ENCODE measurements around the gene SPTBN4. TPM values are rescaled to one million over a fixed set of nuclear protein-coding genes. Genes with fewer than 3 reads are reported as not detected.

Gene SPTBN4
- polyA plus RNA-seq, 1 of the 3 experiments (the other 2 are of a cell fraction): 3.1 TPM

GRCh38 chr19:40555978-40556689, 89.3 kb downstream of the SPTBN4 start:
- TF ChIP-seq FOXM1 (IDR thresholded peaks at IDR 0.05; ENCODE audit: low read depth): no peak
- no peak for TF ChIP-seq RXRA (IDR thresholded peaks at IDR 0.05; ENCODE audit: borderline replicate concordance, low read depth)
- no peak for TF ChIP-seq ZBTB33 (IDR thresholded peaks at IDR 0.05; ENCODE audit: borderline replicate concordance, low read depth)
- no peak for TF ChIP-seq RFX5 (IDR thresholded peaks at IDR 0.05; ENCODE audit: low read length)
- no peak for TF ChIP-seq TAF1 (IDR thresholded peaks at IDR 0.05; ENCODE audit: borderline replicate concordance, low read depth, low read length)
- no peak for TF ChIP-seq YY1 (IDR thresholded peaks at IDR 0.05; ENCODE audit: low read depth)

GRCh38 chr19:40556953-40557530, 90.2 kb downstream of the SPTBN4 start:
- no peak for DNase-seq
- Histone ChIP-seq H3K27me3 (ENCODE audit: insufficient read depth) (no peaks in the 10 kb centered on the region; the same call in 1 of the 2 replicates), H3F3A (replicated peaks; ENCODE audit: insufficient read depth) (no peaks in the 10 kb centered on the region), H2AFZ (ENCODE audit: low read depth) (no peak overlapping the region), H3K4me2 (no peak overlapping the region), H3K9ac (no peak overlapping the region), H3K27ac (ENCODE audit: low read depth in 2 of 2, low read length in 1 of 2) (no peak overlapping the region), H3K4me1 (ENCODE audit: control insufficient read depth in 1 of 2, insufficient read depth in 2 of 2, low read depth in 1 of 2, low read length in 1 of 2) (no peaks in the 10 kb centered on the region), H3K4me3 (ENCODE audit: low read depth in 2 of 2, low read length in 1 of 2) (no peak overlapping the region), H4K20me1 (ENCODE audit: insufficient read depth) (no peaks in the 10 kb centered on the region), H3K79me2 (ENCODE audit: insufficient read depth) (no peaks in the 10 kb centered on the region), H3K9me3 (no peaks in the 10 kb centered on the region), H3K36me3 (replicated peaks in 1 of 2; ENCODE audit: control insufficient read depth in 1 of 2, insufficient read depth in 2 of 2, low read length in 1 of 2) (no peaks in the 10 kb centered on the region), H3K9me2 (no peaks in the 10 kb centered on the region)
- 77% methylated on average over 23 of the region's 24 CpGs for WGBS (ENCODE audit: low lambda C conversion rate)
- ChIA-PET CTCF (interaction anchor here (1.4 to 1.6 kb wide), 2 partner anchors 8 to 77 kb away, joined by 4 to 6 read pairs; no protein-coding TSS in a partner anchor), POLR2A (no interaction called here)
- TF ChIP-seq EP300 (IDR thresholded peaks at IDR 0.05; ENCODE audit: borderline replicate concordance in 1 of 2, low read depth in 1 of 2, low read length in 1 of 2): no peak
- TF ChIP-seq ZBTB33 (IDR thresholded peaks at IDR 0.05; ENCODE audit: borderline replicate concordance, low read depth): no peak
- no peak for TF ChIP-seq TCF12 (IDR thresholded peaks at IDR 0.05)
- no peak for TF ChIP-seq IRF3 (IDR thresholded peaks at IDR 0.05; ENCODE audit: low read depth, low read length)
- no peak for TF ChIP-seq FOSL2 (IDR thresholded peaks at IDR 0.05; ENCODE audit: borderline replicate concordance, low read depth)

More at GRCh38 chr19:40555978-40556689, 89.3 kb downstream of the SPTBN4 start:
- Histone ChIP-seq H3K9me2 (no peaks in the 10 kb centered on the region), H3K9ac (no peak overlapping the region), H3K9me3 (no peaks in the 10 kb centered on the region), H3K27ac (ENCODE audit: low read depth in 2 of 2, low read length in 1 of 2) (no peak overlapping the region), H3K79me2 (ENCODE audit: insufficient read depth) (no peaks in the 10 kb centered on the region), H3K4me2 (no peak overlapping the region), H3K4me1 (ENCODE audit: control insufficient read depth in 1 of 2, insufficient read depth in 2 of 2, low read depth in 1 of 2, low read length in 1 of 2) (no peaks in the 10 kb centered on the region), H3K36me3 (replicated peaks in 1 of 2; ENCODE audit: control insufficient read depth in 1 of 2, insufficient read depth in 2 of 2, low read length in 1 of 2) (no peaks in the 10 kb centered on the region), H3F3A (replicated peaks; ENCODE audit: insufficient read depth) (no peaks in the 10 kb centered on the region), H4K20me1 (ENCODE audit: insufficient read depth) (no peaks in the 10 kb centered on the region), H2AFZ (ENCODE audit: low read depth) (no peak overlapping the region), H3K27me3 (ENCODE audit: insufficient read depth) (no peaks in the 10 kb centered on the region; the same call in 1 of the 2 replicates), H3K4me3 (ENCODE audit: low read depth in 2 of 2, low read length in 1 of 2) (no peak overlapping the region)
- 53% methylated on average over 9 of the region's 17 CpGs for WGBS (ENCODE audit: low lambda C conversion rate)
- DNase-seq: no peak
- ChIA-PET POLR2A (interaction anchor here (0.6 kb wide), 1 partner anchor 761 kb away, joined by 3 read pairs; no protein-coding TSS in a partner anchor), CTCF (interaction anchor here (1.6 kb wide), 1 partner anchor 78 kb away, joined by 6 read pairs; no protein-coding TSS in a partner anchor)
